Activated CD4-positive, alpha-beta T cell treated with anti-CD3 and anti-CD28 coated beads for 36 hours (primary cell): ENCODE measurements around the gene ACOT13. TPM values are rescaled to one million over a fixed set of nuclear protein-coding genes. Genes with fewer than 3 reads are reported as not detected.

ENCODE experiments used
- ATAC-seq: fragments of 200-7000 bp; cut with Tn5 transposase; one replicate; pipeline ENCODE4 v1.10.0; 2021; ENCODE audit warnings: mild to moderate bottlenecking, moderate library complexity
- CTCF ChIA-PET: fragments of 350-600 bp; sonication (Branson Sonifier 250); formaldehyde crosslinking; loops from one replicate; lab custom pipeline; 2021; ENCODE audit warnings: antibody characterized with exemption; lab: Charles Lee
- POLR2A ChIA-PET: fragments of 350-600 bp; sonication (Branson Sonifier 250); formaldehyde crosslinking; loops from one replicate; lab custom pipeline; 2021; ENCODE audit warnings: antibody characterized with exemption, inconsistent platforms; lab: Charles Lee
- DNase-seq: peaks from one replicate; pipeline ENCODE4 v3.0.0-alpha.2; 2020
- H3K27ac Mint-ChIP-seq: one replicate; pipeline ENCODE4 v1.8.0; 2021; ENCODE audit warnings: mixed read lengths
- H3K27me3 Mint-ChIP-seq: one replicate; pipeline ENCODE4 v1.8.0; 2021; ENCODE audit warnings: mixed read lengths
- H3K36me3 Mint-ChIP-seq: one replicate; pipeline ENCODE4 v1.8.0; 2021; ENCODE audit warnings: low read depth, mixed read lengths
- H3K4me1 Mint-ChIP-seq: one replicate; pipeline ENCODE4 v1.8.0; 2021; ENCODE audit warnings: mixed read lengths
- H3K4me3 Mint-ChIP-seq: one replicate; pipeline ENCODE4 v1.8.0; 2021; ENCODE audit warnings: mild to moderate bottlenecking, moderate library complexity, mixed read lengths
- H3K9me3 Mint-ChIP-seq: one replicate; pipeline ENCODE4 v1.8.0; 2021; ENCODE audit warnings: low read depth, mixed read lengths
- intact Hi-C, 2 experiments: fragments of 100-400 bp; cut with DNase I in 1 of 2; cut with micrococcal nuclease in 1 of 2; formaldehyde crosslinking; loops; one replicate each; pipeline versions ENCODE4 v1.14.2 to v1.15.1; 2022 to 2024; cut with DNase I, micrococcal nuclease
- total RNA-seq, 2 experiments: library from RNA; stranded (reverse); gene quantifications; one replicate each; pipeline ENCODE4 v1.2.3, GENCODE V29; 2021

The ACOT13 gene
- total RNA-seq, 2 experiments from 2014 or later, result 37.3 to 47.9 TPM

DNA sequence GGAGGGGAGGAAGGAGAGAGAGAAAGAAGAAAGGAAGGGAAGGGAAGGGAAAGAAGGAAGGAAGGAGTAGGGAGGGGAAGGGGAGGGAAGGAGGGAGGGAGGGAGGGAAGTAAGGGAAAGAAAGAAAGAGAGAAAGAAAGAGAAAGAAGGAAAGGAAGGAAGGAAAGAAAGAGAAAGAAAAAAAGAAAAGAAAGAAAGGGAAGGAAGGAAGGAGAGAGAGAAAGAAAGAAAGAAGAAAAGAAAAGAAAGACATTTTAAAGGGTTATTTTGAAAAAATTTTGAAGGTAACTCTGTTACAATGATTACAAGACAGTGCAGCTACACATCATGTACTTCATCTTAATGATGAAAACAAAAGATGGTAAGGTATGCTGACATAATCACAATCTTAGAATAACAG is 24.8 kb upstream of the ACOT13 start:
- no peaks in the 10 kb centered on the region for H3K9me3 Mint-ChIP-seq
- peaks cover 13% of the 10 kb centered on the region for H3K27me3 Mint-ChIP-seq
- no peak overlapping the region for H3K4me3 Mint-ChIP-seq
- no peak overlapping the region for H3K27ac Mint-ChIP-seq
- DNase-seq, result no peak
- ChIA-PET POLR2A (interaction anchor here (0.6 kb wide), 1 partner anchor 47 kb away, joined by 9 read pairs; no protein-coding TSS in a partner anchor), CTCF (no interaction called here)
- no peak for ATAC-seq
- intact Hi-C loops, result no loop called here
- H3K36me3 Mint-ChIP-seq, result no peaks in the 10 kb centered on the region
- peaks cover 17% of the 10 kb centered on the region for H3K4me1 Mint-ChIP-seq

DNA sequence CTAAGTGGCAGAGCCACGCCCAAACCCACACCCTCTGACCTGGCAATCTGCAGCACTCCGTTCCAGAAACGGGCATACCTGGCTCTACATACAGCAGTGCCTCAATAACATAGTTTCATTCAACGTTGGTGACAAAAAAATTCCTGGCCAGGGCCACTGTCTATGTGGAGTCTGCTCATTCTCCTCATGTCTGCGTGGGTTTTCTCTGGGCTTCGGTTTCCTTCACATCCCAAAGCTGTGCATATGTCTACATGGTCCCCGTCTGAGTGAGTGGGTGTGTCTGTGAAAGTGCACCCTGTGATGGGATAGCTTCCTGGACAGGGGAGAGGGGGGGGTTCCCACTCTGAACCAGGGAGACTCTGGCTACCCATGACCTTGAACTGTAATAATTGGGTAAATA is 23.0 kb upstream of the ACOT13 start:
- H3K36me3 Mint-ChIP-seq, result no peaks in the 10 kb centered on the region
- ChIA-PET CTCF (no interaction called here), POLR2A (no interaction called here)
- DNase-seq, result no peak
- H3K4me3 Mint-ChIP-seq, result no peak overlapping the region
- no peak for ATAC-seq
- peaks cover 13% of the 10 kb centered on the region for H3K27me3 Mint-ChIP-seq
- H3K27ac Mint-ChIP-seq, result no peak overlapping the region
- no peaks in the 10 kb centered on the region for H3K9me3 Mint-ChIP-seq
- intact Hi-C loops, result loop anchor here in 1 of 2 experiments (2.0 kb wide), 1 partner anchor 63 kb away; no protein-coding TSS in a partner anchor
- peaks cover 14% of the 10 kb centered on the region for H3K4me1 Mint-ChIP-seq

DNA sequence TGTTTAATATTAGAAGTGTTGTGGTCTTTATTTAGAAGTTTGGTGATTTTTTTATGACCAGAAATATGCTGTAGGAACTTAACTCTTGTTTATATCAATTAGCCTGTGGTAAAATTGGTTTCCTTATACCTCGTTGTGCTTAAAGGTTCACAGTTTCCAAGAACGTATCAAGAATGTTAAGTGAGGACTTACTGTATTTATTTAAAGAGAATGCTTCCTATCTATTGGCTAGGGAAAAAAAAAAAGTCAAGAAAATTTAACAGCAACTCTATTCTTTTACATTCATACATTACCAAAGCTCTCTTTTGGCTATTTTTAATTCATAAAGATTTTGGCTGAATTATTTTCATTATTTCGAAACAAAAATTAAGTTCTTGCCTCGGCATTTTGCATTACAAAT is 22.5 kb upstream of the ACOT13 start:
- ATAC-seq (no peak), DNase-seq (no peak)
- ChIA-PET CTCF (no interaction called here), POLR2A (no interaction called here)
- intact Hi-C loops, result loop anchor here in 1 of 2 experiments (2.0 kb wide), 1 partner anchor 64 kb away; no protein-coding TSS in a partner anchor
- H3K36me3 Mint-ChIP-seq, result no peaks in the 10 kb centered on the region
- no peak overlapping the region for H3K27ac Mint-ChIP-seq
- H3K4me3 Mint-ChIP-seq, result no peak overlapping the region
- H3K9me3 Mint-ChIP-seq, result no peaks in the 10 kb centered on the region
- H3K4me1 Mint-ChIP-seq, result peaks cover 14% of the 10 kb centered on the region
- H3K27me3 Mint-ChIP-seq, result peaks cover 13% of the 10 kb centered on the region

DNA sequence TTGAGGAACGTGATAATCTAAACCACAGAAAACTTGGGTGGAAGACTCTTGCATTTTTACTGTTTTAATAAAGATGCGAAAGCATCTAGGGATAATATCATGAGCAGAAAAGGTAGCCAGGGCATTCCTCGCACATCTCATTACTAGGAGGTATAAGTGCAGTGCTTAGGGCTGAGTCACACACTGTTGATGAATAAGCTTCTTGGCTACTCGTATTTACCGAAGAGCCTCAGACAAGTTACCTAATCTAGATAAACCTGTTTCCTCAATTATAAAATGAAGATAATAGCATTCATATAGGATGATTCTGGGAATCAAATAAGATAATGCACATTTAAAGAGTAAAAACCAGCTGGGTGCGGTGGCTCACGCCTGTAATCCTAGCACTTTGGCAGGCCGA is 20.1 kb upstream of the ACOT13 start:
- Mint-ChIP-seq H3K27ac (peak overlapping the region; percentile 19), H3K36me3 (peaks cover 3% of the 10 kb centered on the region), H3K27me3 (peaks cover 11% of the 10 kb centered on the region), H3K9me3 (no peaks in the 10 kb centered on the region), H3K4me3 (peak overlapping the region; percentile 78), H3K4me1 (peaks cover 14% of the 10 kb centered on the region)
- ATAC-seq (peak; percentile 24), DNase-seq (no peak)
- intact Hi-C loops, result loop anchor here (1.0 to 5.0 kb wide), 3 partner anchors 20 to 131 kb away; partner anchors contain the start of gene TDP2 (in 2 of the 2)
- ChIA-PET POLR2A (interaction anchor here (1.5 kb wide), 1 partner anchor 19 kb away, joined by 4 read pairs; the partner anchor contains the start of gene TDP2), CTCF (interaction anchor here (0.7 to 2.0 kb wide), 4 partner anchors 10 to 100 kb away, joined by 3 to 8 read pairs (median 4); no protein-coding TSS in a partner anchor)

DNA sequence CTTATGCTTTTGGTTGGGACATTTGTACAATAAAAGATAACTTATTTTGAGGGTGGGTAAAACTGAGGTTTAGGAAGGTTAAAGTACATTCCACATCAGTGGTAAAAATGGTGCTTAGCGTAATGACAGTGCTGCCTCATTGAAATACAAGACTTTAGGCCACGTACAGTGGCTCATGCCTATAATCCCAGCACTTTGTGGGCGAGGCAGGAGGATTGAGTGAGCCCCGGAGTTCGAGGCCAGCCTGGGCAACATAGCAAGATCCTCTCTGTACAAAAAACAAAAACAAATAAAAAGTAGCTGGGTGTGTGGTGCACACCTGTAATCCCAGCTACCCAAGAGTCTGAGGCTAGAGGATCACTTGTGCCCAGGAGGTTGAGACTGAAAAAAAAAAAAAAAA is 18.6 kb upstream of the ACOT13 start:
- no peak for DNase-seq

DNA sequence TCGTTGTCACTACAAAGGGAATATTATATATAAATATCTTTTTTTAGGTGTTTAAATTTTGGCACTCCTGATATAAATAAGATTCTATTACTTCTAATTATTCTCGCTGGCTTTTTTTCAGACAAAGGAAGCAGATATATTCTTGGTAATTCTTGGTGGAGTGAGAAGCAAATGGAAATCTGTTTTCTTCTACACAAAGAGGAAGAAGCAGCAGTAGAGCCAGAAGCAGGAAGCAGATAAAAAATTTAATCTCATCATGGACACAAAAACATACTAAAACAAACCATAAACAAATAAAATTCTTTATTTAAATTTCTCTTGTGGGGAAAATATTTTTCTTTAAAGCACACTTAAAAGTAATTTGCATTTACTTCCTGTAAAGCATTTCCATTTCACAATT is 17.2 kb upstream of the ACOT13 start:
- ChIA-PET CTCF (interaction anchor here (0.9 to 1.2 kb wide), 2 partner anchors 15 to 16 kb away, joined by 3 to 4 read pairs; no protein-coding TSS in a partner anchor), POLR2A (no interaction called here)
- intact Hi-C loops, result loop anchor here (5.0 kb wide), 2 partner anchors 48 to 128 kb away; no protein-coding TSS in a partner anchor
- ATAC-seq (no peak), DNase-seq (no peak)
- peaks cover 7% of the 10 kb centered on the region for H3K27me3 Mint-ChIP-seq
- no peak overlapping the region for H3K4me3 Mint-ChIP-seq
- no peak overlapping the region for H3K27ac Mint-ChIP-seq
- H3K36me3 Mint-ChIP-seq, result peaks cover 21% of the 10 kb centered on the region
- H3K9me3 Mint-ChIP-seq, result no peaks in the 10 kb centered on the region
- peaks cover 14% of the 10 kb centered on the region for H3K4me1 Mint-ChIP-seq

More for the DNA sequence above, 18.6 kb upstream of the ACOT13 start:
- H3K36me3 Mint-ChIP-seq, result peaks cover 16% of the 10 kb centered on the region
- ChIA-PET CTCF (no interaction called here), POLR2A (interaction anchor here (0.7 kb wide), 1 partner anchor 51 kb away, joined by 3 read pairs; no protein-coding TSS in a partner anchor)
- no peak for ATAC-seq
- no peaks in the 10 kb centered on the region for H3K9me3 Mint-ChIP-seq
- peaks cover 11% of the 10 kb centered on the region for H3K27me3 Mint-ChIP-seq
- peaks cover 14% of the 10 kb centered on the region for H3K4me1 Mint-ChIP-seq
- no peak overlapping the region for H3K4me3 Mint-ChIP-seq
- intact Hi-C loops, result loop anchor here (5.0 kb wide), 2 partner anchors 49 to 129 kb away; no protein-coding TSS in a partner anchor
- no peak overlapping the region for H3K27ac Mint-ChIP-seq

DNA sequence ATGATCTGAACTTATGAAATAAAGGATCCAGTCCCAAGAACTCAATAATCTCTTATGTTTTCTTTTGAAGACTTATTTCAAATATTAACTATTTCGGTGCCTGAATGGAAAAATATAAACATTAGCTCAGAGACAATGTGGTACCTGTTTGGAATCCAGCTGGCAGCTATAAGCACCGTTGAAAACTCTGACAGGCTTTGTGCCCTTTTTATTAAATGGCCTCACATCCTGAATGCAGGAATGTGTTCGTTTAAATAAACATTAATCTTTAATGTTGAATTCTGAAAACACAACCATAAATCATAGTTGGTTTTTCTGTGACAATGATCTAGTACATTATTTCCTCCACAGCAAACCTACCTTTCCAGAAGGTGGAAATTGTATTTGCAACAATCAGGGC is 16.5 kb upstream of the ACOT13 start:
- Mint-ChIP-seq H3K27me3 (peaks cover 4% of the 10 kb centered on the region), H3K27ac (no peak overlapping the region), H3K9me3 (no peaks in the 10 kb centered on the region), H3K36me3 (peaks cover 21% of the 10 kb centered on the region), H3K4me1 (peaks cover 14% of the 10 kb centered on the region), H3K4me3 (no peak overlapping the region)
- intact Hi-C loops, result no loop called here
- ATAC-seq, result no peak
- DNase-seq, result no peak
- POLR2A ChIA-PET, result no interaction called here
- CTCF ChIA-PET, result interaction anchor here (0.9 kb wide), 1 partner anchor 15 kb away, joined by 4 read pairs; no protein-coding TSS in a partner anchor

DNA sequence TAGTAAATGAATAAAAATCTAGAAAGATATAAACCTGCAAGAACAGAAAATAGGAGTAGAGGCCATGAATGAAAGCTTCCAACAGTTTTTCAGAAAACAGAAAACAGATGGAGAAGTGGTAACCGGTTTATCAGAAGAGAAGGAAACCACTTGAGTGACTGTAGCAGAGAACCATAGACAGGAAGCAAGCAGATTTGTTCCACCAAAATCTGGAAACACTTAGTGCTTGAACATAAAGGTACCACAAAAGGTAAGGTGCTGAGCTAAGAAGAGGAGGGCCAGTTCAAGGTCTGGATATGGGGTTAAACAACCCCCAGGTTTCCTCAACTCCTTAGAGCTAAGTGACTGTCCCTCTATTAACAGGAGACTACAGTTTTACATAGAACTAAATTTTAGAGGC is 11.7 kb upstream of the ACOT13 start:
- Mint-ChIP-seq H3K27ac (peak overlapping the region; percentile 52), H3K9me3 (no peaks in the 10 kb centered on the region), H3K4me3 (no peak overlapping the region), H3K4me1 (peaks cover 21% of the 10 kb centered on the region), H3K36me3 (peaks cover 33% of the 10 kb centered on the region), H3K27me3 (no peaks in the 10 kb centered on the region)
- DNase-seq, result no peak
- intact Hi-C loops, result no loop called here
- ATAC-seq, result peak; percentile 36
- ChIA-PET POLR2A (no interaction called here), CTCF (interaction anchor here (1.7 kb wide), 1 partner anchor 74 kb away, joined by 8 read pairs; no protein-coding TSS in a partner anchor)

DNA sequence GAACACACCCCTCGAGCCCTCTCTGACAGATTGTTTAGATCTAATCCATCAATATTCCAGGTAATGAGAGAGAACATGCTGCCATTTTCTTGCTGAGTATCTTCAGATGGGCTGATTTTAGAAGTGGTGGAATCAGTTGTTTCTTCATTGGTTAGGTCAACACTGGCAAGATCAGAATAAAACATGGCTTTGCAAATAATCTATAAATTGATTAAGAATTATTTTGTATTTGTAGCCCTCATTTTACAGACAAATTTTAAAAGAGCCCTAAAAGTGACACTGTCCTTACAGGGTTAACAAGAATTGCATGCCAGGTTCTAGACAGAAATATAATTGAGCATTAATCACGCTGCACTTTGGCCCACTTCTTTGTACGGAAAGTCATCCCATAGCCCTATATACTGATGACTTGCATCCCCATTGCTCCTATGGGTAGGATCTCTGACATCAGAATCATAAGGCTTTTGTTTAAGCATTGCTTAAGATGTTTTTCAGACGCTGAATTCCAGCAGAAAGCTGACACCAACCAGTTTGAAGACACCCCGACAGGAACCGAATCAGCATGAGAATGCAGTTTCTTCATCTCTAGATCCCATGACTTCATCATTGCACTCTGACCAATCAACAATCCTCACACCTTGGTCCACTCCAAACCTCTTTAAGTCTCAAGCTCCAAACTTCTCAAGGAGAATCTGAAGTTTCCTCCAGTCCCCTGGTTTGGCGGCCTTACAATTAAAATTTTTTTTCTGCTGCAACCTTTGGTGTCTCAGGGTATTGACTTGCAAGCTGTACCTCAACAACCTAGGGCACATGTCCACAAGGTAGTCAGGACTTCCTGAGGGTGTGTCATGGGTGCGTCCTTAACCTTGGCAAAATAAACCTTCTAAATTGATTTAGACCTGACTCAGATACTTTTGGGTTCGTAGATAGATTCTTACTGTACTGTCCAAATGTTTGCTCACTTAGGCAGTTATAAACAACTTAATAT is 8.0 kb upstream of the ACOT13 start:
- H3K9me3 Mint-ChIP-seq, result no peaks in the 10 kb centered on the region
- H3K27me3 Mint-ChIP-seq, result no peaks in the 10 kb centered on the region
- ChIA-PET CTCF (interaction anchor here (0.9 to 1.5 kb wide), 2 partner anchors 13 to 78 kb away, joined by 3 read pairs; partner anchors contain the start of gene KIAA0319), POLR2A (no interaction called here)
- DNase-seq (no peak), ATAC-seq (no peak)
- no peak overlapping the region for H3K4me3 Mint-ChIP-seq
- peak overlapping the region; percentile 53 for H3K27ac Mint-ChIP-seq
- peaks cover 37% of the 10 kb centered on the region for H3K4me1 Mint-ChIP-seq
- H3K36me3 Mint-ChIP-seq, result peaks cover 34% of the 10 kb centered on the region
- intact Hi-C loops, result no loop called here

DNA sequence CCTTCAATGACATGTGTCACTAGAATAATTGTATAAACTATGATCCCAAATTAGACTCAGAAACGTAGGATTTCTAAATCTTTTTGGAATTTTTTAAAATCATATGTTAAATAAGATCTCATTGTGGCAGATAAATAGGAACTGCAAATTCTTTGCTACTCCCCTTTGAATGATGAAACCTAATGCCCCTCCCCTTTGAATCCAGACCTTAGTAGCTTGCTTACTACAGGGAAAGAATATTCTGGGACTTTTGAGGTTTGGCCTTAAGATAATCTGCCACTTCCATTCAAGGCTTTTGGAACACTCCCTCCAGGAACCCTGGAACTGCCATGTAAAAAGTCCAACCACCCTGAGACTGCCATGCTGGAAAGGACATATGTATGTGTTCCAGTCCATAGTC is 7.3 kb upstream of the ACOT13 start:
- no peaks in the 10 kb centered on the region for H3K9me3 Mint-ChIP-seq
- no peak for ATAC-seq
- ChIA-PET POLR2A (no interaction called here), CTCF (interaction anchor here (0.9 to 1.5 kb wide), 2 partner anchors 14 to 79 kb away, joined by 3 read pairs; partner anchors contain the start of gene KIAA0319)
- H3K27me3 Mint-ChIP-seq, result no peaks in the 10 kb centered on the region
- no peak overlapping the region for H3K4me3 Mint-ChIP-seq
- peaks cover 44% of the 10 kb centered on the region for H3K4me1 Mint-ChIP-seq
- DNase-seq, result no peak
- H3K36me3 Mint-ChIP-seq, result peaks cover 35% of the 10 kb centered on the region
- intact Hi-C loops, result no loop called here
- no peak overlapping the region for H3K27ac Mint-ChIP-seq

DNA sequence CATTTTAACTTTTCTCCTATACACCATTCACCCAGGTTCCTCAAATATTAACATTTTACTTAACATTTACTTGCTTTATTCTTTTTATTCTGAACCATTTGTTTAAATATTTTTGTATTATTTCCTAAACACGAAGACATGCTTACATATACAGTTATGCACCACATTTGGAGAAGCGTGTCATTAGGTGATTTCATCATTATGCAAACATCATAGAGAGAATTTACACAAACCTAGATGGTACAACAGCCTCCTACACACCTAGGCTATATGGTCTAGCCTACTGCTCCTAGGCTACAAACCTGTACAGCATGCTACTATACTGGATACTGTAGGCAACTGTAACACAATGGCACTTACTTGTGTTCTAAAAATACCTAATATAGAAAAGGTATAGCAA is 6.8 kb upstream of the ACOT13 start:
- intact Hi-C loops, result no loop called here
- Mint-ChIP-seq H3K27me3 (no peaks in the 10 kb centered on the region), H3K4me1 (peaks cover 49% of the 10 kb centered on the region), H3K9me3 (no peaks in the 10 kb centered on the region), H3K27ac (no peak overlapping the region), H3K4me3 (no peak overlapping the region), H3K36me3 (peaks cover 39% of the 10 kb centered on the region)
- ATAC-seq, result peak; percentile 23
- CTCF ChIA-PET, result no interaction called here
- POLR2A ChIA-PET, result no interaction called here
- no peak for DNase-seq
